Measurements from ENCODE around the gene ATG101.
A peak's percentile ranks its signal among the peaks of the same experiment; 100 is the strongest.

Gene ATG101

DNA sequence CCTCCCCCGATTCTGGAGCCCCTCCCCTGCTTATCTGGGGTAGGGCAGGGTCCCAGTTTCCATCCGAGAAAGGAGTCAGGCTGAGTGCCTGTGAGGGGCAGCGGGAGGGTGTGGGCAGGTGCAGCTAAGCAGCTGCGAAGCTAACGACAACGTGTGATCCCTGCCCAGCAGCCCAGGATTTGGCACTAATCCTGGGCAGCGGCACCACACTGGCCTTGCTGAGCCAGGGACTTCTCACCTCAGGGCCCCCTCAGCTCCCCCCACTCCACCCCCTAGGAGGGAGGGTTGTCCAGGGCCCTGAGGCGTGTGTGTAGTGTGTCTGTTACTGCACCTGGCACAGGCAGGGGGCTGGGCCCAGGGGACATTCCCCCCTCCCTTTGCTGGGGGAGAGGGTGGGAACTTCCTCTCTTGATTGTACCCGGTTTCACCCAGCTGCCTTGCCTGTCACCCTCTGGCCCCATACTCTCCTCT, 11.5 kb downstream of the ATG101 start:
- H3K4me1 ChIP-seq = peaks cover 0 to 25% (median 11%) of the 10 kb centered on the region in 4 donors
- intact Hi-C loops (cut with DNase I; ENCODE audit: low total_unique reads) = no loop called here

DNA sequence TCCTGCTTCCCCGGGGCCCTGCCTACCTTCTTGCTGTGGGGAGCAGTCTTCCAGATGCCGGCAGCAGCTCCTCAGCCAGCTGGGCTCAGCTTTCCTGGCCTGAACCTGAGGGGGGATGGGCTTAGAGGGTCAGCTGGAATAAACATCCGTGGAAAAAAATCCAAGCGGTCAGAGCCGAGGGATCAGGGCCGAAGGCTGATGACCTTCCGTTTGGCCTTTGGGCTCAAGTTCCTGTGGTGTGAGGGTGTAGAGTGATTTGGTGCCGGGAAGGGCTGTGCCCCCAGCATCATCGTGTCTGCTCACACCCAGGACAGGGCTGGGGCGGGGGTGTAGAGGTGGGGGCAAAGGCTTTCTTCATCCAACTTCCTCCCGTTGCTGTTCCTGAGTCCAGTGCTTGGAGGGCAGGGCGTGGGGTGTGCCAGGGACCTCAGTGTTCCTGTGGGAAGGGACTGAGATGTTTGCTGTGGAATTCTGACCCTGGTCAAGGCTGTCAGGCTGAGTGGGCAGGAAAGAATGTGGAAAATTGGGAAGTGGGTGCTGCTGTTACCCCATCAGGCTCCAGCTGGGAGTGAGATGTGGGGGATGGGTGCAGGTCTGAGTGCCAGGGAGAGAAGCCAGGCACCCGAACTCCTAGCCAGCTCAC, 12.4 kb downstream of the ATG101 start:
- peaks cover 2 to 31% (median 20%) of the 10 kb centered on the region in 3 donors for H3K36me3 ChIP-seq
- peaks cover 0 to 20% of the 10 kb centered on the region in 2 donors for H3K27me3 ChIP-seq
- no peaks in the 10 kb centered on the region for H3K9me3 ChIP-seq
- no peak for DNase-seq
- peaks cover 0 to 25% (median 11%) of the 10 kb centered on the region in 4 donors for H3K4me1 ChIP-seq
- intact Hi-C loops (cut with DNase I; ENCODE audit: low total_unique reads) = loop anchor here (2.0 kb wide), 1 partner anchor 55 kb away; no protein-coding TSS in a partner anchor
- peak overlapping the region; percentile 13 to 36 for H3K27ac ChIP-seq
- H3K4me3 ChIP-seq = no peak overlapping the region
- TF ChIP-seq, protein P1, sequence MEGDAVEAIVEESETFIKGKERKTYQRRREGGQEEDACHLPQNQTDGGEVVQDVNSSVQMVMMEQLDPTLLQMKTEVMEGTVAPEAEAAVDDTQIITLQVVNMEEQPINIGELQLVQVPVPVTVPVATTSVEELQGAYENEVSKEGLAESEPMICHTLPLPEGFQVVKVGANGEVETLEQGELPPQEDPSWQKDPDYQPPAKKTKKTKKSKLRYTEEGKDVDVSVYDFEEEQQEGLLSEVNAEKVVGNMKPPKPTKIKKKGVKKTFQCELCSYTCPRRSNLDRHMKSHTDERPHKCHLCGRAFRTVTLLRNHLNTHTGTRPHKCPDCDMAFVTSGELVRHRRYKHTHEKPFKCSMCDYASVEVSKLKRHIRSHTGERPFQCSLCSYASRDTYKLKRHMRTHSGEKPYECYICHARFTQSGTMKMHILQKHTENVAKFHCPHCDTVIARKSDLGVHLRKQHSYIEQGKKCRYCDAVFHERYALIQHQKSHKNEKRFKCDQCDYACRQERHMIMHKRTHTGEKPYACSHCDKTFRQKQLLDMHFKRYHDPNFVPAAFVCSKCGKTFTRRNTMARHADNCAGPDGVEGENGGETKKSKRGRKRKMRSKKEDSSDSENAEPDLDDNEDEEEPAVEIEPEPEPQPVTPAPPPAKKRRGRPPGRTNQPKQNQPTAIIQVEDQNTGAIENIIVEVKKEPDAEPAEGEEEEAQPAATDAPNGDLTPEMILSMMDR (IDR thresholded peaks at IDR 0.05) = no peak

More for the DNA sequence above, 11.5 kb downstream of the ATG101 start:
- TF ChIP-seq, protein P1 (IDR thresholded peaks at IDR 0.05) = no peak
- Histone ChIP-seq H3K27me3 (peaks cover 0 to 11% of the 10 kb centered on the region in 2 donors), H3K4me3 (no peak overlapping the region), H3K9me3 (no peaks in the 10 kb centered on the region), H3K36me3 (peaks cover 9 to 40% (median 29%) of the 10 kb centered on the region in 3 donors), H3K27ac (peak overlapping the region; percentile 13 to 36)
- no peak for DNase-seq

DNA sequence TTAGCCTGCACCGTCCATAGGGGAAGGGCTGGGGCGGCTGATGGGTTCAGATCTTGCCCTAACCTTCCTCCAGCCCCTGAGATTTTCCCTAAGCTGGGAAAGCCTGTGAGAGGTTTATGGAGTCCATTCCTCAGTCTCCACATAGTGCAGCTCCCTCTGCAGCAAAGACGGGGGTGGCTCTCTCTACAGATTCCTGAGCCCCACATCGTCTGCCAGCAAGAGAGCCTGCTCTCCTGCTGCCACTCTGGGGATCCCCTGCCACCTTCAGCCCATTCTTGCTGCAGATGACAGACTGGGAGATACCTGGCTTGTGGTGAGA, 12.8 kb downstream of the ATG101 start:
- no peak for DNase-seq
- TF ChIP-seq, protein P1 (IDR thresholded peaks at IDR 0.05) = no peak
- Histone ChIP-seq H3K36me3 (peaks cover 0 to 26% (median 15%) of the 10 kb centered on the region in 3 donors), H3K4me1 (peaks cover 0 to 25% (median 11%) of the 10 kb centered on the region in 4 donors), H3K4me3 (no peak overlapping the region), H3K27ac (peak overlapping the region in 1 of 2 donors; percentile 13), H3K9me3 (no peaks in the 10 kb centered on the region), H3K27me3 (peaks cover 0 to 24% of the 10 kb centered on the region in 2 donors)
- intact Hi-C loops (cut with DNase I; ENCODE audit: low total_unique reads) = loop anchor here (2.0 kb wide), 1 partner anchor 56 kb away; no protein-coding TSS in a partner anchor

DNA sequence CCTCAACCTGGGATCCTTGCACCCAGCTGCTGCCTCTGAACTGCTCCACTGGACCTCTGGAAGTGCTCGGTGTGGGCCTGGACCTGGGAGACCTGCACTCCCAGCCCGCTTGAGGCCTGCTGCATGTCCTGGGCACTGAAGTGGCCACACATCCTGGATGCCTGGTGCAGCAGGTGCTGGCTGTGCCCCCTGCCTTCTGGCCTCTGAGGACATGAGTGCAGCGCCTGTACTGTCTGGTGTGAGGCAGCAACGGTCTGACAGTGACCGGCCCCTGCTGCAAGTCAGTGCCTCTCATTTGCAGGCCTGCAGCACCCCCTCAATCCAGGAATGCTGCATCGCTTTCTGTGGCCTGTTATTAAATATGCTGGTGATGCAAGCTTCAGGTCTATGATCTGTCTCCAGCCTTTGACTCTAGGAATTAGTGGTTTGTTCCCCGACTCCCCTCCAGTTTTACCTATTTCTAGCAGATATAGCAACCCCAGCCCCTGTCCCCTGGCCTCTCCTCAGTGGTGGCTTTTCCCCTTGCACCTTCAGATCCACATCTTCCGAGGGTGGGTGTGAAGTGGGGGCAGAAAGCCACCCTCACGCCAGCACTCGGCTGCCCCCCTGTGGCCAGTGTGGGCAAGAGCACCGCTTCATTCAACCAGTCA, 13.3 kb downstream of the ATG101 start:
- no peak overlapping the region for H3K4me3 ChIP-seq
- peaks cover 0 to 22% (median 10%) of the 10 kb centered on the region in 3 donors for H3K36me3 ChIP-seq
- peaks cover 0 to 25% (median 11%) of the 10 kb centered on the region in 4 donors for H3K4me1 ChIP-seq
- H3K9me3 ChIP-seq = no peaks in the 10 kb centered on the region
- intact Hi-C loops (cut with DNase I; ENCODE audit: low total_unique reads) = loop anchor here (2.0 kb wide), 1 partner anchor 56 kb away; no protein-coding TSS in a partner anchor
- H3K27ac ChIP-seq = peak overlapping the region in 1 of 2 donors; percentile 13
- H3K27me3 ChIP-seq = peaks cover 0 to 29% of the 10 kb centered on the region in 2 donors
- no peak for DNase-seq
- TF ChIP-seq, protein P1 (IDR thresholded peaks at IDR 0.05) = peak; percentile 97 to 98

DNA sequence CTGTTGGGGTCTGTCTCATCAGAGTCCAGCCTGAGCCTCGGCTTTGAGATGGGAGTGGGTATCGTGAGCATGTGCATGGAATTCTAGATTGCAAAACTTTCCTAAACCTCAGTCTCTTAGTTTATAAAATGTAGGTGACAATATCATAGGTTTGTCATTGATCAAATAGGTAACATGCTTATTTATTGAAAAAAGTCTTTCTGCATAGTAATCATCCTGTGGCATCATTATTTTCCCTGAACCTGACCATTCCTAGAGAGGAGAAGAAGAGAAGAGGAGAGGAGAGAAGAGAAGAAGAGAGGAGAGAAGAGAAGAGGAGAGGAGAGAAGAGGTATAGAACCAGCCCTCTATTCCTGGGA, 13.8 kb downstream of the ATG101 start:
- intact Hi-C loops (cut with DNase I; ENCODE audit: low total_unique reads) = loop anchor here (2.0 kb wide), 1 partner anchor 57 kb away; no protein-coding TSS in a partner anchor
- Histone ChIP-seq H3K4me3 (no peak overlapping the region), H3K36me3 (peaks cover 0 to 17% (median 6%) of the 10 kb centered on the region in 3 donors), H3K9me3 (no peaks in the 10 kb centered on the region), H3K27me3 (peaks cover 0 to 34% of the 10 kb centered on the region in 2 donors), H3K4me1 (peaks cover 0 to 25% (median 11%) of the 10 kb centered on the region in 4 donors), H3K27ac (no peak overlapping the region)
- no peak for DNase-seq
- TF ChIP-seq, protein P1 (IDR thresholded peaks at IDR 0.05) = no peak
